Stimulated activated CD4-positive, alpha-beta T cell treated with anti-CD3 and anti-CD28 coated beads, Interleukin-15, amount 100 ng/mL, for 48 hours (primary cell): ENCODE measurements around the gene SEMA6A.
"Not testable (repeated sequence)": the region's sequence is repeated elsewhere in the genome, so short reads cannot be mapped to it uniquely, and the experiment has no call there.

Experiments used
- DNase-seq, 2 donors: peaks; one replicate each; pipeline ENCODE4 v3.0.0-alpha.2; 2020; ENCODE audit warnings: low read depth in 2 of 2

SEMA6A gene

DNA sequence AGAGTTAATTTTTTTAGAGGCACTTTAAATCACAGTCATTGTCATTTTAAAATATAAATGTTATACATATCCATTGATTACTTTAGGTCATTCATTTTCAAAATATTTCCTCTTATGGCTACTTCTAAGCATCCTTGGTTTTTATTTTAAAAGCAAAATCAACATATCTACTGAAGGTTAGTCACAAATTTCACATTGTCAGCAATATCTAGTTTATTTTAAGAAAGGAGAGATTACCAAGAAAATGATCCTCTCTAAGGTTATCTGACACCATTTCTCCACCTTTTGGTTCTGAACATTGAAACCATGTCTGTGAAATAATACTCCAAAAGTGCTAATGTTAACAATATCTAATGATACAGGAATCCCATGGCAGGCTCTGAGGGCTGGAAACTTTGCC lies 24.5 kb downstream of the SEMA6A start:
- DNase-seq = no peak

DNA sequence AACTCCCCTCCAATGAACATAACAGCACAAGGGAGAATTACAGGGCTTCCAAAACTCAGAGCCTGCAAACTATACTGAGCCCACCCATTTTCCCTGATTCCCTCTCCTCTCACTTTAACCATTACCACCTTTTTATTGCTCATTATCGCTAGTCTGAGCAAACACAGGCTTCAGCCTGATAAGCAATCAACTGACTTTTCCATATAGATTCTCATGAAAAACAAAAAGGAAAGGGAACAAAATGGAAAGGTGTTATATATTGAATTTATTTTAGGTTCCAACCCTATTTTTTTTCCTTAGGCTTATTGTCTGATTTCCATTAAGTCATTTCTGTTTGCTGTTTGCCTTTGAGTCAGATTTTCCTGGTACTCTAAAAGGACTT lies 27.9 kb downstream of the SEMA6A start:
- no peak for DNase-seq

DNA sequence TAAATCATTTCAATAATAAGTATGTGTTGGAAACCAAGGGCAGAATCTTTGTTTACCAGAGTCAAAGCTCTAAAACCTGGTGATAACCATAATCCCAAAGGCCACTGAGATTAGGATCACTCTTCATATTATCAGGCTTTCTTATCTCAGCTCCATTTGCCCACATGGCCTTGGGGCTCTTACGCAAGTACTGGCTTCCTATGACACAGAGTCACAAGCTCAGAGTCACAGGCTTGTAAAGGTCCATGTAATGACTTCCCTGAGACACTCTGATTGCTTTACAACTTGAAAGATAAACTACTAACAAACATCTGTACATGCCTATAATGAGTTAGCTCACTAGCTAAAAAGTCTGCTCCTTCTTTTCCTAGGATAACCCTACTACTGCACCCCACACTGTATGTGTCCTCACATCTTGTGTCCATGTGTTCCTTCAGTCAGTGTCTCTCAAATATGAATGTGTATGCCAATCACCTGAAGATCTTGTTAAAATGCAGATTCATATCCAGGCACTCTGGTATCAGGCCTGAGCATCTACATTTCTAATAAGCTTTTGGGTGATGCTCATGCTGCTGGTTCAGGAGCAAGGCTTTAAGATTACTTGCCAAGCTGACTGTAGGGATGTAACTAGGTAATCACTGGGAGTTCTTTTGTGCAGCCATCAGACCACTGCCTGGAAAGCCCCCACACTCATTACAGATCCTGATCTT lies 28.4 kb downstream of the SEMA6A start:
- no peak for DNase-seq

DNA sequence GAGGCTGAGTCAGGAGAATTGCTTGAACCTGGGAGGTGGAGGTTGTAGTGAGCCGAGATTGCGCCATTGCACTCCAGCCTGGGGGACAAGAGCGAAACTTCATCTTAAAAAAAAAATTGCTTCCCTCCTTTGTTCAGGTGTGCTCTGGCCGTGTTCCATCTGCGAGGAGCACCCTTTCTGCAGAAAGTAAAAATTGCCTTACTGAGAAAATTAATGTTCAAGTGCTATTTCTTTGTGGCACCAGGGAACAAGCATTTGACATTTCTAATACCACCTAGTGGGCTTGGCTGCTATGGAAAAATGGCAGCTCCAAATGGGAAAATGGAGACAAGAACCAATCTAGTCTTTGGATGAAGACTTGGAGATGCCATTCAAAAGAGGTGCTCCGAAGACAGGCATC lies 29.2 kb downstream of the SEMA6A start:
- not testable (repeated sequence) for DNase-seq

DNA sequence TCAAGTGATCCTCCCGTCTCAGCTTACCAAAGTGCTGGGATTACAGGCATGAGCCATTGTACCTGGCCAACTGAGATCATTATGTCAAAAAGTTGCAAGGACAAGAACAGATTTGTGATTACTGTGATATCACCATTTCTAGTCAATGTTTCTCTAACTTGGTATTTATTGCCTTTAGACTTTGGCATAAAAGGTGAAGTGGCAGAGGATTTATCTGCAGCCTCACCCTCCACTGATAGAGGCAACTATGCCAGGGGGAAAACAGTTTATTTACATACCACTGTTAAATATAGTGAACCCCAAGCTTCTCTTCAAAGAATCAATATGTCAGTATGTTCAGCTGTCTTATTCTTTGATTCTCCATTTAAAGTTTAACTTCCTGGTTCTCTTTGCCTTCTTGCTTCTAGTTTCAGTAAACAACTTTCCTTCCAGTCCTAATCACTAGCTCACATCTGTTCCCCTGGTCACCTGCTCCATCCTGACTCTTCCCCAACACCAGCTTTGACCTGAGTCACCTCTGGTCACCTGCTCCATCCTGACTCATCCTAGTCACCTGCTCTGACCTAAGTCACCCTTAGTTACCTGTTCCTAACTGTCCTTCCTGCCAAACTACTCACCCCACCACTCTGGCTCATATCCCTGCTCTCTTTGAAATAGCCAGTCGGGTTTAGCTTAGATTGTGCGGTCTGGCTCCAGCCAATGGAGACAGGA lies 29.9 kb downstream of the SEMA6A start:
- DNase-seq = no peak

DNA sequence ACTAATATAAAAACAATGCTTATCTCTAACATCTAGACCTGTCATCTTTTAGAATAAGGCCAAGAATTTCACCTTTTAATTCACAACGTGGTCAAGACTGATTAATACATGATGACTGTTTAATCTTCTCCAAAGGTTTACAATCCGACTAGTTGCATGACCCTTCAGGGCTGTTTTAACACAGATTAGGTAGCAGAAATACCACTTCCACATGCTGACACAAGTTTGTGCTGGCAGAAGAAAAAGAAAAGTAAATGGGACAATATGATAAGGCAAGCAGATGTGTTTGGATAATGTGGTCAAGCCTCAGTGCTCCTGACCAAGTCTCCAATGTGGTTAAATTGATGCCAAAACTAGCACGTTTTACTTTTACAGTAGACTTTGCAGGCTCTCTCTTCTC lies 31.1 kb downstream of the SEMA6A start:
- DNase-seq = no peak

DNA sequence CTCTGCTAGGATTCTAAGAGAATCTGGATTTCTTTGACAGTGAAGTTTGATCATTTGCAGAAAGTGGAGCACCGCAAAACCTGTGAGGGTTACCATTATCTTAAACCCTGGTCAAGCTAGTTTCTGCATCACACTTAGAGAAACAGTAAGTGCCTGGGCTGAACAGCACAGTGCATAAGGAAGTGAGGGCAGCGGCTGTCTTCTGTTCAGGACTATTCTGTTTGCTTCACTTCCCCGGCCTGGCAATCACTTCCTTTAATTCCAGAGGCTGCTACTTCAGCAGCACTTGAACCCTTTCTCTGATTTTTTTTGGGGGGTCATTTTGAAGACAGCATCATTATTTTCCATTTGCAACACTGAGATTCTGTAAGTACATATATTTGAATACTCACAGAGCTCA lies 32.0 kb downstream of the SEMA6A start:
- no peak for DNase-seq

DNA sequence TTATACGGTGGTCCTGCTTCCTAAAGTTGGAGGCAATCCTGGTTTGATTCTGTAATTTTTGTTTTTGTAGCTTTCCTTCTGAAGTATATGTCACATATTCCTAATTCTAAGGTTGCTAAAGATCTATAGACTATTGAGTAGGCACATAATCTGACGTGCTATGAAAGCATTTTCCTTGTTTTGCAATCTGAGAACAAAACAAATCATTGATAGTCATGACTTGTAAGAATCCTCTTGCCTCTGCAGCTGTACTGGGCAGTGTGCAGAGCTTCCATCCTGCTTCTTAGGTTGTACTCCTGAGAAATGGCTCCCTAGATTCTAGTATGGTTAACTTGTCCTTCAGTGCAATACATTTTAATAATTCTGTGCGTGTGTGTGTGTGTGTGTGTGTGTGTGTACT lies 35.4 kb downstream of the SEMA6A start:
- DNase-seq = no peak

DNA sequence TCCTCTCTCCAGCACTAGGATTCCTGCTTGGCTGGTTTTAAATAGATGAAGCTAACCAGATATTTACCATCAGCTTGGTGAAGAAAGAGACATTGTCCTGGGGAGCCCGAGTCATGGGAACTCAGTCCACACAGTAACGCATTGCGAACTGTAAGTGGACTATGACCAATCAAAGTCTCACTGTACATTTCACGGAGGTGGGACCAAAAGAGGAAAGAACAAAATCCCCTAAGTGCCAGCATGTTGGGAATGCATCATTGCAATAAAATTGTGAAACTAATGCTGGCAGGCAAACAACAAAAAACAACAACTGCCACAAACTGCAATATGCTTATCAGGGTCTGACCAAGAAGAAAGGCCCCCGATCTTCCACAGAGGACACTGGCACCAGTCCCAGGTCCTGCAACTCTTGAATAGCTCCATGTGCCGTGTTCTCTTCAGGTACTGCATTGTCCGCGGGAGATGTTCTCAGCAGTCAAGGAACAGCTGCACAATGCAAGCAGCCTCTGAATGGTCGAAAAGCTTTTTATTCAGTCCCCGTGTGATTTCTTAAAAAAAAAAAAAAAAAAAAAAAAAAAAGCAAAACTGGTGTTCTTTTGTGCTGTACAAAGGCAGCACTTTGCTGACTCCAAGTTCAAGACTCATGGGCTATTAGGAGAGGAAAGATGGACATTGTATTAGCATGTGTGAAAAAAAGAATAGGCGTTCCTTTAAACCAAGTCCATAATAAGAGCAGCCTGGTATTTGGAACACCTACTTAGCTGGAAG lies 38.1 kb downstream of the SEMA6A start:
- DNase-seq = no peak

DNA sequence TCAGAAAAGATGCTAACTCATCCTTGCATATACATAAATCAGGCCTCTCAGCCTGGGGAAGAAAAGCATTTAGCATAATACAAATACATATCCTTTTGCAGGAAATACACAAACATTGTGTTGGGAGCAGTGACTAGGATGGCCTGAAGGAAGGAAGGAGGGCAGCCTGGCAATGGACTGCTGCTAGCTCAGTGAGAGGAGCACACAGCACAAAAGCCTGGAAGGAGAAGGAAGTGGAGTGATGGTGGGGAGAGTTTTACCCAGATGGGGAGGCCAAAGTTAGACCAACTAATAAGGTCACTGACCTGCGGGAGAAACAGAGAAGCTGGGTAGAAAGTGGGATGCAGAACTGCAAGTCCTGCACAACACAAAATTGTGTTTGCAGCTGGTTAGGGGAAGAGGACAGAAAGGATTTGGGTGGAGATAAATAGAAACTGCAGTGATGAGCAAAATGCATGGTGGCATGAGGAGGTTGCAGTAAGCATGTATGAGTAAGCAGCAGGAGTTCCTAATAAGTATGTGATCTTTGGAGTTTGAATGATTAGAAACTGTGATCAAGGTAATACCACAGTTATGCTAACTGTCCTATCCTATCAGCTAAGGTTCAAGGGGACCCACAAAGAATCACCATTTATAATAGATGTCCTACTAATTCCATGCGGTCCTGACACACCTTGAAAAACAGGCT lies 39.5 kb downstream of the SEMA6A start:
- no peak for DNase-seq

DNA sequence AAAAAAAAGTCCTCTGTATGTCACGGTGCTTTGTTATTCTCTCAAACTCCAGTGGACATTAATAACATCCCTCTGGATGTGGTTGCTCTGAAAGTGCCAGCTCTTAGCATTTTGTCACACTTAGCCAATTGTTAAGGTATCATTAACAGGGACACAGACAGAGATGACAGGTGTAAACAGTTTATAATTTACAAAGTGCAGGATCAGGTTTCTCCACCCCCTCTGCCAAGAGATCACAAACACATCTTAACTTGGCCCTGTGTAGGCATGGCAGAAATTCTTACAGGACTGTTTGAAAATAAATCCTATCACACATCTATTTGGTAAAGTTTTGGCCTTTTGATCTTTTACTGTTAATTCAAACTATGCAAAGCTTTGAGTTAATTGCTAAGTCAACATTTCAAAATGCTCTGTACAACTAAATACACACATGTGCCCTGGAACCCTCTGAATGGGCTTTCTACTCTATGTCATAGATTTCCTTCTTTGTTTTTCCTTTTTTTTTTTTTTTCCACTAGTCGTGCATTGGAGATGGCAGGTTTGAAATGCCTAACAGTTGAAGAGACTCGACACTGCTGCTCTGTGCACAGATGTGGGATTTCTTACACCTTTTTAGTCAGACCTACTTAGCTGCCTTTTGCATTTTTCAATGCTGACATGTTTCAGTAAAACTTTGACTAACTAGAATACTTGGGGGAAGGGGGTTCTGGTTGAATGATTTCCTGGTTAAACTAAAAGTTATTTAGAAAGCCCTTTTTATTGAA lies 41.7 kb downstream of the SEMA6A start:
- DNase-seq = no peak

DNA sequence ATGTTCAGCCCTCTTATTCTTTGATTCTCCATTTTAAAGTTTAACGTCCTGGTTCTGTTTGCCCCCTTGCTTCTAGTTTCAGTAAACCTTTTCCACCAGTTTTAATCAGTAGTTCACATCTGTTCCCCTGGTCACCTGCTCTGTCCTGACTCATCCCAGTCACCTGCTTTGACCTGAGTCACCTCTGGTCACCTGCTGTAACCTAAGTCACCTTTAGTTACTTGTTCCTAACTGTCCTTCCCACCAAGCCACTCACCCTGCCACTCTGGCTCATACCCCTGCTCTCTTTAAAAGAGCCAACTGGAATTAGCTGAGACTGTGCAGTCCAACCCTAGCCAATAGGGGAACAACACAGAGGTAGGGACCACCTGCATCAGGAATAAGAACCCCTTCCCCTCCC lies 43.0 kb downstream of the SEMA6A start:
- no peak for DNase-seq

DNA sequence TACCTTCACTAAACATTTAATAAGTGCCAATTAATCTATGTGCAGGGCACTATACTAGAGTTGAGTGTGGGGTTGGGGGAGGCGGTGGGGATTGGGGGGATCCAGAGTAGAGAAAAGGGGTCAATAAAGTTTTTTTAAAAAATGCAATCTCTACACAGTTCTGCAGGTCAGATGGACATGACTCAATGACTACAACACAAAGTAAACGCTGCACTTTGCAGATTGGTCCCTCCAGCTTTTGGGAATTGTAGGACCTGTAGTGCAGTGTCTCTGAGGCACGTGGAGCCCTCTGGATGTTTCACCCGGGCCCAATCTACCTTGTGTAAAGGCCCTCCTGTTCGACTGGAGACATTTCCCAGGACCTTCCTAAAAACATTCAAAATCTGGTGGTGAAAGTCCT lies 43.5 kb downstream of the SEMA6A start:
- no peak for DNase-seq

DNA sequence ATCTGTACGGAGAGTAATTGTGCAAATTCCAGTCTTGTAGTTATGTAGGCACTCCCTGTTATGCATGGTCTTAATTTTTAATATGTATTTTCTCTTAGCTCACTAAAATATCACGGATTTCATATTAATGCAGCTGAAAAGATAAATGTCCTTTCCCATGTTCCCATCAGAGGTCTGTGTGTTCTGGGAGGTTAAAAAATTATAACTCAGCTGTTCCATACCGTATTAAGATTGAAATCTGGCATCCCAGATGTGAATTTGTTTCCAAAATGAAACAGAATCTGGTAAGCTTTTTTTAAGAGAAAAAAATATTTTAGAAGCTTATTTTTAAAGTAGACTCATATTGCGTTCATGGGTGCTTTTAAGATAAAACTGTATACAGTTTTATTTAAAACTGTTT lies 44.3 kb downstream of the SEMA6A start:
- no peak for DNase-seq

DNA sequence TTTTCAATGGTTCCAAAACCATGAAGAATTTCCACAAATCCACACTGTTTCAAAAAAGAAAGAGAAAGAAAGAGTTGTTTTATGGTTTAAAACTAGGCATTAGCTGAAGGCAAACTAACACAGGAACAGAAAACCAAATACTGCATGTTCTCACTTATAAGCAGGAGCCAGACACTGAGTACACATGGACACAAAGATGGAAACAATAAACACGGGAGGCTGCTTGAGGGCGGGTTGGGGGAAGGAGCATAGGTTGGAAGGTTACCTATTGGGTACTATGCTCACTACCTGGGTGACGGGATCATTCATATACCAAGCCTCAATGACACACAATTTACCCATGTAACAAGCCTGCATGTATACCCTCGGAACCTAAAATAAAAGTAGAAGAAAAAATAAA lies 45.0 kb downstream of the SEMA6A start:
- no peak for DNase-seq

DNA sequence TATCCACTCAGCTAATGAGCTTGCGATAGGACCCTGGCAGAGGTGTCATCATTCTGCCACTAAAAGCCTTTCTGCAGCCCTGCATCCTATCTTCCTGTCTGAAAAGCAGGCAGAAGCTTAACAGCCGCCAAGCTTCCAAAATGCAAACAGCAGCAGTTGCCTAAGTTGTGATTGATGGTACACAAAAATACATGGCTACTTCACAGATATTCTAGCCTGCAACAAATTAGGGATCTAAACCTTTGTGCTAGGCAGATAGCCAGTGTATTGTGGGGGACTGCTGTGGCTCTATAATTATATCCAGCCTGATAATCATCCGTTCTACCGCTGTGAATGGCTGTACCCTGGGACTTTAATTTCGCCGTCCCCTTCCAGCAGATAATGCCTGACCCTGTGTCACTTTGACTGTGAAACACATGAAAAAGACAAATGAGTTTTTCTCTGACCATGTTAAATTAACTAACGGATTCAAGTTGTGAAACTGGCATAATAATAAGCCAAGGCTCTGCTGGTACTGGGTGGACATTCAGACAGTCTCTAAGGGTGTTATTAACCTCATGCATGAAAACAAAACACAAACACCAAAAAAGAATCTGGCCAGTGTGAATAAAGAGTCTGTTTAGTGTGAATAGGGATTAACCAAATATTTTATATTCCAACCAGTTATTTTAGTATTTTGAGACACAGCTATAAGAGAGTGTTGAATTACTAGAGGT lies 45.9 kb downstream of the SEMA6A start:
- no peak for DNase-seq

DNA sequence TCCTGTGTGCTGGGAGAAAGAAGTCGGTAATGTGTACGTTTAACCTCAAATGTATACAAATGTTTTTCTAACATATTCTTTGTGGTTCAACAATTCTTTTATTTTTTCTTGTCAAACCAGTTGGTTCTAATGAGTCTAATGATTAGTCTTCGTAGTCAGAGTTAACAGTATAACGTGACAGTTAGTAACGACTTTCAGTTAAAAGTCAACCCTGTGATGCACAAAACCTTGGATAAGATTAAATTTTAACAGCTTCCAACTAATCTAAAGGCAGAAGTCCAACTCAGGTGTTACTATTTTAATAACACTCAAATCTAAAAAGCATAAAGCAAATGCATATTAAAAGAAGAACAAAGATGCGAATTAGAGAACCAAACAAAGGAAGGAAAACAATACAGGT lies 47.0 kb downstream of the SEMA6A start:
- DNase-seq = no peak

DNA sequence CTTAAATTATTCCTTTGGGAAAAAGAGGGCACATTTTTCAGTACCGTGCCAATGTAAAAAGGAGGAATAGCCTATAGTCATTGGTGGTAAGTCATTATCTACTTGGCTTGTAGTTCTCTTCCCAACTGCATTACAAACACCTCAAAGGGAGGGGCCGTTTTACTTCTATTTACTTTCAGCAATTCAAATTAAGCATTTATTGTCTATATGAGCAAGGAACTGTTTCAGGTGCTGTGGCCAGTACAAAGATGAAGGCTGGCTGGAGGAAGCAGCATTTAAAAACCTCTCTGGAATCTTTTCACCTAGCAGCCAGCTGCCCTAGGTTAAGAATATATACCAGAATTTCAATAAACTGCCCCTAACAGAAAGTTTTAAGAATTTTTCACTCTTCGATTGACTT lies 48.9 kb downstream of the SEMA6A start:
- DNase-seq = no peak

DNA sequence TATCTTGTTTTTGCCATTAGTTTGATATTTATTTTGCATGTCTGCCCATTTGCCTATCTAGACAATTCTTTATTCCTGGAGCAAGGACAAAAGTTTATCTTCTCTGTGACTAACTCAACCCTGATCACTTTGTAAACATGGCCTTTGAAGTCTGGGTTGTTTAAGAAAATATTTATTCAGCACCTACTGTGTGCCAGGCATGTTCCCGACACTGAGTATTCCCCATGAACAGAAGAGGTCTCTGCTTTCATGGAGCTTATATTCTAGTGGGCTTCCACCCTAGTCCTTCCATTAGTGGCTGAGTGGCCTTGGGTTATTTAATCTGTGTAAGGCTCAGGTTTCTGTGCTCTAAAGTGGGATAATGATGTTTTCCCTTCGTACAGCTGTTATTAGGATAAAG lies 49.7 kb downstream of the SEMA6A start:
- DNase-seq = no peak

DNA sequence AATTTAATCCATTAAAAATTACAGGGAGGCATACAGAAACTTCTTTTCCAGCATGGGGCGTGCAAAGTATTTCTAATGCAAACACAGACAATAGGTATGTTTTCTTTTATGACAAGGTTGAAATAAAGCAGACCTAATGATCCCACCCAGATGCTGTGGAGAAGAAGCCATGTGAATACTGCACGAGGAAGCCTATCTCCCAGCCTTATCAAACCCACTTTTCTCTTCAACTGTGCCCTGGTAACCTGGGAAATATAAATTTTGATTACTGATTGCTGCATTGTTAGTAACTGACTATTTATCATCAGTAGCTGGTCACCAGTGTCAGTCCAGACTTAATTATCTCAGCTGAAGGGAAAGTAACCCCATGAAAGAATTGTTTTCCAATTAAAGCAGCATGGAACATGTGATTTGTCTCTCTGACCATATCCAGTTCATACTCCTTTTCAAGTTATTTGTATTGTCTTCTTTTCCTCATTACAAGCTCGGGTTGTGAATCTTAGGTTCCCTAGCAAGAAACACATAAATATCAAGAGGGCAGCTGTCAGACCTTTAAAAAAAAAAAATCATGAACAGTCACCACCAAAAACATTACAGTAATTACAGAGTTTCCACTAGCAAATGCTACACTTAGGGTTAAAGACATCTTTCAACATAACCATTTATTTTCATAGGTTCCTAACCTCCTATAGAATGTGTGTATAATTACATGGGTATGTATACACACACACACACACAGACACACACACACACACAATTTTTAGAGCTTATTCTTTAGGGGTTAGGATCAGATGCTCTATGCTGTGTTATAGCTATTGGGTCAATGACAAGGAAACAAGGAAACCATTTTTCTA lies 50.3 kb downstream of the SEMA6A start:
- no peak for DNase-seq
